B cell (primary cell): ENCODE measurements around the gene HTR1D.

Experiments
- CTCF ChIP-seq: fragments of 200-600 bp; IDR thresholded peaks from one replicate; pipeline ENCODE4 v1.8.0; 2022; ENCODE audit warnings: antibody characterized with exemption, mild to moderate bottlenecking
- EZH2 ChIP-seq: IDR thresholded peaks from 2 replicates; pipeline ENCODE4 v1.6.1; 2012; ENCODE audit warnings: borderline replicate concordance, low read depth, mild to moderate bottlenecking, moderate library complexity, low read length; ENCODE audit not compliant: insufficient read depth, poor library complexity, severe bottlenecking

- TF ChIP-seq CTCF = no peak
- TF ChIP-seq EZH2 = no peak
Measured at GRCh38 chr1:23239638-23240295, 22.5 kb upstream of the HTR1D start.
